Testis (tissue), 3 donors: ENCODE results near the gene VPS26A. TPM values are rescaled to one million over a fixed set of nuclear protein-coding genes. Genes with fewer than 3 reads are reported as not detected.

Experiments used
- DNase-seq: peaks from one replicate; pipeline ENCODE4 v3.0.0-alpha.2; 2019
- H3K27ac ChIP-seq, 2 donors: fragments of 200-600 bp; sonication (generic); one replicate each; pipeline ENCODE4 v1.5.1; 2019
- H3K27me3 ChIP-seq: fragments of 200-600 bp; sonication (generic); one replicate; pipeline ENCODE4 v1.5.1; 2019
- H3K36me3 ChIP-seq: fragments of 200-600 bp; sonication (generic); one replicate; pipeline ENCODE4 v1.5.1; 2017; ENCODE audit warnings: low read depth; ENCODE audit errors: missing control alignments
- H3K4me1 ChIP-seq: fragments of 200-600 bp; sonication (generic); one replicate; pipeline ENCODE4 v1.5.1; 2019
- H3K4me3 ChIP-seq, 2 donors: fragments of 200-600 bp; sonication (generic); one replicate each; pipeline ENCODE4 v1.5.1; 2017 to 2019
- H3K9me3 ChIP-seq: fragments of 200-600 bp; sonication (generic); one replicate; pipeline ENCODE4 v1.5.1; 2017
- CTCF ChIP-seq, 3 experiments: fragments of 450-650 bp in 2 of 3; fragments of 200-600 bp in 1 of 3; sonication (generic) in 1 of 3; IDR thresholded peaks; one replicate each; pipeline ENCODE4 v1.5.1; 2016 to 2019; ENCODE audit warnings: antibody characterized with exemption in 3 of 3, mild to moderate bottlenecking in 2 of 3, moderate library complexity in 1 of 3
- POLR2A ChIP-seq: fragments of 450-650 bp; IDR thresholded peaks from one replicate; pipeline ENCODE4 v1.6.1; 2017; ENCODE audit warnings: antibody characterized with exemption, mild to moderate bottlenecking, moderate library complexity
- WGBS, 2 donors: methylation state at CpG; one replicate each; pipeline ENCODE4 v1.1.5; 2018; 5-methylcytosine and 5-hydroxymethylcytosine counted together
- intact Hi-C: fragments of 100-400 bp; cut with DNase I; formaldehyde crosslinking; loops from one replicate; pipeline ENCODE4 v1.15.1; 2023; ENCODE audit warnings: low total_unique reads
- polyA plus RNA-seq: library from polyadenylated mRNA; stranded (reverse); fragments of 350-450 nt; fragmentation: Illumina TruSeq; extraction: RNeasy Lipid Tissue Mini Kit (QIAGEN cat#74804); gene quantifications from one replicate; pipeline ENCODE4 v1.2.3, GENCODE V29; 2014; ENCODE audit warnings: low read depth, low replicate concordance; ENCODE audit not compliant: insufficient read depth
- total RNA-seq, 2 donors: library from RNA; depleted of rRNA; stranded (reverse); fragments of >200 nt; gene quantifications; one replicate each; pipeline ENCODE4 v1.2.3, GENCODE V29; 2016

VPS26A gene
- total and polyA plus RNA-seq, 3 donors from 2014 or later, result 53.6 to 65.0 (median 59.8) TPM

- Histone ChIP-seq H3K4me3 (no peak overlapping the region), H3K9me3 (no peaks in the 10 kb centered on the region), H3K27me3 (no peaks in the 10 kb centered on the region), H3K36me3 (no peaks in the 10 kb centered on the region), H3K4me1 (no peaks in the 10 kb centered on the region), H3K27ac (peak overlapping the region in 1 of 2 donors; percentile 47)
- intact Hi-C loops, result no loop called here
- TF ChIP-seq POLR2A (no peak), CTCF (IDR thresholded peaks at IDR 0.05) (peak; percentile 76 to 91 (median 83))
- WGBS, 2 donors, result 53 to 56% methylated on average over 17 of the region's 17 CpGs
- peak; percentile 94 for DNase-seq
Observed at GRCh38 chr10:69092959-69093850, 30.8 kb upstream of the VPS26A start.

GRCh38 chr10:69093933-69094332, 30.0 kb upstream of the VPS26A start:
- H3K36me3 ChIP-seq, result no peaks in the 10 kb centered on the region
- intact Hi-C loops, result no loop called here
- WGBS, 2 donors, result 83 to 88% methylated on average over 1 of the region's 1 CpG
- H3K27me3 ChIP-seq, result no peaks in the 10 kb centered on the region
- H3K4me1 ChIP-seq, result no peaks in the 10 kb centered on the region
- TF ChIP-seq POLR2A (no peak), CTCF (IDR thresholded peaks at IDR 0.05) (no peak)
- no peak for DNase-seq
- H3K9me3 ChIP-seq, result no peaks in the 10 kb centered on the region
- H3K4me3 ChIP-seq, result no peak overlapping the region
- peak overlapping the region in 1 of 2 donors; percentile 13 for H3K27ac ChIP-seq

GRCh38 chr10:69096045-69096444, 27.9 kb upstream of the VPS26A start:
- DNase-seq, result no peak
- intact Hi-C loops, result no loop called here

GRCh38 chr10:69097729-69098128, 26.2 kb upstream of the VPS26A start:
- Histone ChIP-seq H3K4me3 (no peak overlapping the region), H3K27me3 (no peaks in the 10 kb centered on the region), H3K4me1 (no peaks in the 10 kb centered on the region), H3K27ac (no peak overlapping the region), H3K36me3 (no peaks in the 10 kb centered on the region), H3K9me3 (no peaks in the 10 kb centered on the region)
- no peak for TF ChIP-seq POLR2A
- TF ChIP-seq CTCF (IDR thresholded peaks at IDR 0.05), result no peak
- no peak for DNase-seq
- WGBS, 2 donors, result 66 to 73% methylated on average over 4 of the region's 4 CpGs
- intact Hi-C loops, result no loop called here

More at GRCh38 chr10:69096045-69096444, 27.9 kb upstream of the VPS26A start:
- no peaks in the 10 kb centered on the region for H3K36me3 ChIP-seq
- WGBS, 2 donors, result 61 to 78% methylated on average over 2 of the region's 2 CpGs
- H3K27me3 ChIP-seq, result no peaks in the 10 kb centered on the region
- no peak overlapping the region for H3K4me3 ChIP-seq
- TF ChIP-seq POLR2A, result no peak
- no peak overlapping the region for H3K27ac ChIP-seq
- no peaks in the 10 kb centered on the region for H3K9me3 ChIP-seq
- no peaks in the 10 kb centered on the region for H3K4me1 ChIP-seq

GRCh38 chr10:69100136-69100872, 23.7 kb upstream of the VPS26A start:
- Histone ChIP-seq H3K27me3 (no peaks in the 10 kb centered on the region), H3K4me1 (no peaks in the 10 kb centered on the region), H3K9me3 (no peaks in the 10 kb centered on the region), H3K27ac (no peak overlapping the region), H3K4me3 (no peak overlapping the region), H3K36me3 (no peaks in the 10 kb centered on the region)
- no peak for TF ChIP-seq CTCF (IDR thresholded peaks at IDR 0.05)
- TF ChIP-seq POLR2A, result no peak
- intact Hi-C loops, result no loop called here
- WGBS, 2 donors, result 57 to 61% methylated on average over 7 of the region's 7 CpGs
- DNase-seq, result no peak
